Testis (tissue), 3 donors: ENCODE data around the gene GCH1. TPM values are rescaled to one million over a fixed set of nuclear protein-coding genes. Genes with fewer than 3 reads are reported as not detected.
"Not testable (repeated sequence)": the region's sequence is repeated elsewhere in the genome, so short reads cannot be mapped to it uniquely, and the experiment has no call there.

ENCODE experiments used
- DNase-seq: peaks from one replicate; pipeline ENCODE4 v3.0.0-alpha.2; 2019
- H3K27ac ChIP-seq, 2 donors: fragments of 200-600 bp; sonication (generic); one replicate each; pipeline ENCODE4 v1.5.1; 2019
- H3K27me3 ChIP-seq: fragments of 200-600 bp; sonication (generic); one replicate; pipeline ENCODE4 v1.5.1; 2019
- H3K36me3 ChIP-seq: fragments of 200-600 bp; sonication (generic); one replicate; pipeline ENCODE4 v1.5.1; 2017; ENCODE audit warnings: low read depth; ENCODE audit errors: missing control alignments
- H3K4me1 ChIP-seq: fragments of 200-600 bp; sonication (generic); one replicate; pipeline ENCODE4 v1.5.1; 2019
- H3K4me3 ChIP-seq, 2 donors: fragments of 200-600 bp; sonication (generic); one replicate each; pipeline ENCODE4 v1.5.1; 2017 to 2019
- H3K9me3 ChIP-seq: fragments of 200-600 bp; sonication (generic); one replicate; pipeline ENCODE4 v1.5.1; 2017
- CTCF ChIP-seq, 3 experiments: fragments of 450-650 bp in 2 of 3; fragments of 200-600 bp in 1 of 3; sonication (generic) in 1 of 3; IDR thresholded peaks; one replicate each; pipeline ENCODE4 v1.5.1; 2016 to 2019; ENCODE audit warnings: antibody characterized with exemption in 3 of 3, mild to moderate bottlenecking in 2 of 3, moderate library complexity in 1 of 3
- POLR2A ChIP-seq: fragments of 450-650 bp; IDR thresholded peaks from one replicate; pipeline ENCODE4 v1.6.1; 2017; ENCODE audit warnings: antibody characterized with exemption, mild to moderate bottlenecking, moderate library complexity
- WGBS, 2 donors: methylation state at CpG; one replicate each; pipeline ENCODE4 v1.1.5; 2018; 5-methylcytosine and 5-hydroxymethylcytosine counted together
- intact Hi-C: fragments of 100-400 bp; cut with DNase I; formaldehyde crosslinking; loops from one replicate; pipeline ENCODE4 v1.15.1; 2023; ENCODE audit warnings: low total_unique reads
- polyA plus RNA-seq: library from polyadenylated mRNA; stranded (reverse); fragments of 350-450 nt; fragmentation: Illumina TruSeq; extraction: RNeasy Lipid Tissue Mini Kit (QIAGEN cat#74804); gene quantifications from one replicate; pipeline ENCODE4 v1.2.3, GENCODE V29; 2014; ENCODE audit warnings: low read depth, low replicate concordance; ENCODE audit not compliant: insufficient read depth
- total RNA-seq, 2 donors: library from RNA; depleted of rRNA; stranded (reverse); fragments of >200 nt; gene quantifications; one replicate each; pipeline ENCODE4 v1.2.3, GENCODE V29; 2016

Gene GCH1
- total and polyA plus RNA-seq, 3 donors from 2014 or later: 8.8 to 15.8 (median 11.3) TPM

- H3K27ac ChIP-seq: peak overlapping the region; percentile 56 to 88
- intact Hi-C loops: no loop called here
- H3K4me1 ChIP-seq: no peaks in the 10 kb centered on the region
- no peaks in the 10 kb centered on the region for H3K27me3 ChIP-seq
- no peaks in the 10 kb centered on the region for H3K36me3 ChIP-seq
- 0 to 2% methylated on average over 22 to 42 of the region's 42 CpGs for WGBS, 2 donors
- TF ChIP-seq POLR2A (no peak), CTCF (IDR thresholded peaks at IDR 0.05) (no peak)
- H3K4me3 ChIP-seq: peak overlapping the region; percentile 92 to 95
- DNase-seq: peak; percentile 33
- no peaks in the 10 kb centered on the region for H3K9me3 ChIP-seq
Observed at GRCh38 chr14:54901380-54902142, 1.1 kb downstream of the GCH1 start.

GRCh38 chr14:54899573-54899972 is 3.1 kb downstream of the GCH1 start:
- H3K36me3 ChIP-seq: no peaks in the 10 kb centered on the region

GRCh38 chr14:54897809-54898555 is 4.6 kb downstream of the GCH1 start:
- H3K9me3 ChIP-seq, intact Hi-C loops, DNase-seq, H3K4me3 ChIP-seq, H3K27ac ChIP-seq, H3K36me3 ChIP-seq, H3K27me3 ChIP-seq: not testable (repeated sequence)
- WGBS, 2 donors: 95% methylated on average over 5 of the region's 5 CpGs
- H3K4me1 ChIP-seq: peaks cover 11% of the 10 kb centered on the region

More at GRCh38 chr14:54899573-54899972, 3.1 kb downstream of the GCH1 start:
- no peak for TF ChIP-seq CTCF (IDR thresholded peaks at IDR 0.05)
- TF ChIP-seq POLR2A: no peak
- DNase-seq: no peak
- Histone ChIP-seq H3K27me3 (no peaks in the 10 kb centered on the region), H3K27ac (no peak overlapping the region), H3K4me3 (no peak overlapping the region), H3K4me1 (peaks cover 11% of the 10 kb centered on the region), H3K9me3 (no peaks in the 10 kb centered on the region)
- WGBS, 2 donors: 80 to 88% methylated on average over 5 of the region's 5 CpGs
- intact Hi-C loops: no loop called here

- peaks cover 18% of the 10 kb centered on the region for H3K4me1 ChIP-seq
- peak overlapping the region; percentile 64 to 82 for H3K27ac ChIP-seq
- WGBS, 2 donors: 44 to 62% methylated on average over 4 of the region's 4 CpGs
Observed at GRCh38 chr14:54895683-54896082, 6.9 kb downstream of the GCH1 start.

More at GRCh38 chr14:54895683-54896082, 6.9 kb downstream of the GCH1 start:
- Histone ChIP-seq H3K9me3 (no peaks in the 10 kb centered on the region), H3K27me3 (no peaks in the 10 kb centered on the region), H3K4me3 (no peak overlapping the region), H3K36me3 (no peaks in the 10 kb centered on the region)
- DNase-seq: peak; percentile 65
- no peak for TF ChIP-seq POLR2A
- no peak for TF ChIP-seq CTCF (IDR thresholded peaks at IDR 0.05)
- intact Hi-C loops: no loop called here
